H7 (cell line): ENCODE measurements around the gene METTL5. TPM values are rescaled to one million over a fixed set of nuclear protein-coding genes. Genes with fewer than 3 reads are reported as not detected.
"Not testable (repeated sequence)": the region's sequence is repeated elsewhere in the genome, so short reads cannot be mapped to it uniquely, and the experiment has no call there.

ENCODE experiments used
- DNase-seq: peaks from one replicate; pipeline ENCODE4 v3.0.0; 2012
- H3K27me3 ChIP-seq: 2 replicates; pipeline ENCODE4 v1.6.0; 2011; ENCODE audit warnings: mild to moderate bottlenecking, low read length; ENCODE audit not compliant: control insufficient read depth, insufficient read depth
- H3K36me3 ChIP-seq: replicated peaks from 2 replicates; pipeline ENCODE4 v1.5.1; 2011; ENCODE audit warnings: low read length; ENCODE audit not compliant: control insufficient read depth, insufficient read depth
- H3K4me3 ChIP-seq: 2 replicates; pipeline ENCODE4 v1.5.1; 2011; ENCODE audit warnings: low read depth, mild to moderate bottlenecking, control low read depth, low read length, moderate library complexity; ENCODE audit not compliant: insufficient read depth
- total RNA-seq: library from RNA; depleted of rRNA; stranded (reverse); fragments of >200 nt; shearing (Covaris generic); gene quantifications from 2 replicates; pipeline ENCODE4 v1.2.3, GENCODE V29; 2014

Gene METTL5
- total RNA-seq, 1 experiment from 2014 or later: 61.5 TPM

DNA sequence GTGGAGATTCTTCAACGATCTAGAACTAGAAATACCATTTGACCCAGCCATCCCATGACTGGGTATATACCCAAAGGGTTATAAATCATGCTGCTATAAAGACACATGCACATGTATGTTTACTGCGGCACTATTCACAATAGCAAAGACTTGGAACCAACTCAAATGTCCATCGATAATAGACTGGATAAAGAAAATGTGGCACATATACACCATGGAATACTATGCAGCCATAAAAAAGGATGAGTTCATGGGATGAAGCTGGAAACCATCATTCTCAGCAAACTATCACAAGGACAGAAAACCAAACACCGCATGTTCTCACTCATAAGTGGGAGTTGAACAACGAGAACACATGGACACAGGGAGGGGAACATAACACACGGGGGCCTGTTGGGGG is 7.3 kb downstream of the METTL5 start:
- not testable (repeated sequence) for H3K36me3 ChIP-seq, H3K4me3 ChIP-seq, H3K27me3 ChIP-seq, DNase-seq

DNA sequence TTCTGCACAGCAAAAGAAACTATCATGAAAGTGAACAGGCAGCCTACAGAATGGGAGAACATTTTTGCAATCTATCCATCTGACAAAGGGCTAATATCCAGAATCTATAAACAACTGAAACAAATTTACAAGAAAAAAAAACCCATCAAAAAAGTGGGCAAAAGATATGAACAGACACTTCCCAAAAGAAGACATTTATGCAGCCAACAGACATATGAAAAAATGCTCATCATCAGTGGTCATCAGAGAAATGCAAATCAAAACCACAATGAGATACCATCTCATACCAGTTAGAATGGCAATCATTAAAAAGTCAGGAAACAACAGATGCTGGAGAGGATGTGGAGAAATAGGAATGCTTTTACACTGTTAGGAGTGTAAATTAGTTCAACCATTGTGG is 7.7 kb downstream of the METTL5 start:
- H3K36me3 ChIP-seq, DNase-seq, H3K4me3 ChIP-seq, H3K27me3 ChIP-seq: not testable (repeated sequence)

DNA sequence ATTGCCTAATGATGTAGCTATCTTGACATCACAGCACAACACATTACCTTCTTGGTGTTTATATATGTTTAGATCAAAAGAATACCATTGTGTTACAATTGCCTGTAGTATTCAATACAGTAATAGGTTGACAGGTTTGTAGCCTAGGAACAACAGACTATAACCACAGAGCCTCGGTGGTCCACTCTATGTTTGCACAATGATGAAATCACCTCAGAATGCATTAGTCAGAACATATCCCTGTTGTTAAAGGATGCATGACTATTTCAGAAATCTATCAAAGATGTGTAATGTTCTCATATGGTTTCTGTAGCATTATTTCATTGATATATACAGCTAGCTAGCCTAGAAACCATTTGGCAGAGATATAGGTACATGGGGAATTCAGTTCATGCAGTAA is 8.9 kb downstream of the METTL5 start:
- Histone ChIP-seq H3K27me3 (no peaks in the 10 kb centered on the region), H3K4me3 (no peak overlapping the region), H3K36me3 (peaks cover 4% of the 10 kb centered on the region)
- DNase-seq: no peak

- no peak for DNase-seq
- Histone ChIP-seq H3K27me3 (no peaks in the 10 kb centered on the region), H3K4me3 (no peak overlapping the region), H3K36me3 (peaks cover 24% of the 10 kb centered on the region)
These were observed 16.5 kb downstream of the METTL5 start for GRCh38 chr2:169808221-169808620.

- H3K36me3 ChIP-seq: peaks cover 24% of the 10 kb centered on the region
These were observed 18.1 kb downstream of the METTL5 start for GRCh38 chr2:169806586-169806985.

DNA sequence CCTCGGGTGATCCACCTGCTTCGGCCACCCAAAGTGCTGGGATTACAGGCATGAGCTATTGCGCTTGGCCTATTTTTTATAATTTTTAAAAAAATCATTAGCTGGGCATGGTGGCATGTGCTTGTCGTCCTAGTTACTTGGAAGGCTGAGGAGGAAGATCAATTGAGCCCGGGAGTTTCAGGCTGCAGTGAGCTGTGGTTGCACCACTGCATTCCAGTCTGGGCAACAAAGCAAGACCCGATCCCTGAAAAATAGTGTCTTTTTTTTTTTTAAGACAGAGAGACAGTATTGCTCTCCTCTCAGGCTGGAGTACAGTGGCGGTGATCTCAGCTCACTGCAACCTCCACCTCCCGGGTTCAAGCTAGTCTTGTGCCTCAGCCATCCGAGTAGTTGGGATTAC is 21.2 kb downstream of the METTL5 start:
- H3K27me3 ChIP-seq: no peaks in the 10 kb centered on the region
- H3K36me3 ChIP-seq: peaks cover 21% of the 10 kb centered on the region
- no peak overlapping the region for H3K4me3 ChIP-seq
- DNase-seq: no peak

More at GRCh38 chr2:169806586-169806985, 18.1 kb downstream of the METTL5 start:
- Histone ChIP-seq H3K4me3 (no peak overlapping the region), H3K27me3 (no peaks in the 10 kb centered on the region)
- no peak for DNase-seq

- Histone ChIP-seq H3K36me3 (peaks cover 1% of the 10 kb centered on the region; the same call in 1 of the 2 replicates), H3K27me3 (no peaks in the 10 kb centered on the region), H3K4me3 (peak within 1 kb of the TSS; percentile 90)
- peak; percentile 97 for DNase-seq
These were observed 25.8 kb downstream of the METTL5 start, which contains the start of gene SSB for GRCh38 chr2:169798718-169799592. Gene SSB (plus strand): TSS chr2:169798871. CDS start chr2:169800961, 2,090 bp downstream.

DNA sequence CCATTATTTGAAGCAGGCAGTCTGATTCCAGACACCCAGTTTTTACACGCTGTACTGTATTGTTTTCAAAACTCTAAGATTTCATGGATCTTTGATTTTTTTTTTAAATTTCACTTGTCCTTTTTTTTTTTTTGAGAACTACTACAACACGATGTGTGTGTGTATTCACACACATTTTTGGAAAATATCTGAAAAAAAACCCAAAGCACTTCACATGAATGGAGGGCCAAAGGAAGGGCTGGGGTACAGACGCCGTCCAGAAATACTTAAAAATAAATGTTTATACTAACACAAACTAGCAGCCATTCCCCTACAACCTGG is 26.3 kb downstream of the METTL5 start:
- peaks cover 1% of the 10 kb centered on the region; the same call in 1 of the 2 replicates for H3K36me3 ChIP-seq
- no peaks in the 10 kb centered on the region for H3K27me3 ChIP-seq
- DNase-seq: no peak
- H3K4me3 ChIP-seq: peak overlapping the region; percentile 90

DNA sequence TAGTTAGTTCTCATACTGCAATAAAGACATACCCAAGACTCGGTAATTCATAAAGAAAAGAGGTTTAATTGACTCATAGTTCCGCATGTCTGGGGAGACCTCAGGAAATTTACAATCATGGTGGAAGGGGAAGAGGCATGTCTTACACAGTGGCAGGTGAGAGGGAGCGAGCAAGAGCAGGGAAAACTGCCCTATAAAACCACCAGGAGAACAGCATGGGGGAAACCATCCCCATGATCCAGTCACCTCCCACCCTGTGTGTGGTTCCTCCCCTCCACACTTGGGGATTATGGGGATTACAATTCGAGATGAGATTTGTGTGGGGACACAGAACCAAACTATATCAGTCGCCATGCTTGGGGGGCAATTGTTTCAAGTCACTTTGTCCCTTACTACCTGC is 27.1 kb downstream of the METTL5 start:
- no peaks in the 10 kb centered on the region for H3K27me3 ChIP-seq
- peak; percentile 28 for DNase-seq
- H3K4me3 ChIP-seq: no peak overlapping the region
- H3K36me3 ChIP-seq: peaks cover 1% of the 10 kb centered on the region; the same call in 1 of the 2 replicates

DNA sequence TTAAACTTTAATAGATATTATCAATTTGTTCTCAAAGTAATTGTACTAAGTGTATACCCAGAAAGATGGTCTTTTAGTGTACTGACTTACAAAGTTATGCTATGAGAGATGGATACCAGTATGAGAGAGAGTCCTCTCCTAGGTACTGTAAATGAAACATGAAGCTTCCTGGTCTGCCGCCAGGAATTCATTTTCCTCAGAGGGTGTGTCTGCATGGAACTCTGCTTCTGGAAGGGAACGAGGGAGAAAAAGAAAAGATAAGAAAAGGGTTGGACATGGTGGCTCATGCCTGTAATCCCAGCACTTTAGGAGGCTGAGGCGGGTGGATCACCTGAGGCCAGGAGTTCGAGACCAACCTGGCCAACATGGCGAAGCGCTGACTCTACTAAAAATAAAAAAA is 28.3 kb downstream of the METTL5 start:
- no peak for DNase-seq
- no peaks in the 10 kb centered on the region for H3K27me3 ChIP-seq
- no peak overlapping the region for H3K4me3 ChIP-seq
- peaks cover 1% of the 10 kb centered on the region; the same call in 1 of the 2 replicates for H3K36me3 ChIP-seq

GRCh38 chr2:169795181-169795580 is 29.5 kb downstream of the METTL5 start:
- no peak for DNase-seq
- no peaks in the 10 kb centered on the region for H3K27me3 ChIP-seq

GRCh38 chr2:169790581-169790980 is 34.1 kb downstream of the METTL5 start:
- no peak overlapping the region for H3K4me3 ChIP-seq
- H3K36me3 ChIP-seq: no peaks in the 10 kb centered on the region
- H3K27me3 ChIP-seq: no peaks in the 10 kb centered on the region
- DNase-seq: no peak

More at GRCh38 chr2:169795181-169795580, 29.5 kb downstream of the METTL5 start:
- Histone ChIP-seq H3K4me3 (no peak overlapping the region), H3K36me3 (no peaks in the 10 kb centered on the region)

GRCh38 chr2:169782513-169782912 is 42.2 kb downstream of the METTL5 start:
- no peaks in the 10 kb centered on the region for H3K36me3 ChIP-seq
- H3K4me3 ChIP-seq: no peak overlapping the region
- no peak for DNase-seq
- no peaks in the 10 kb centered on the region for H3K27me3 ChIP-seq

DNA sequence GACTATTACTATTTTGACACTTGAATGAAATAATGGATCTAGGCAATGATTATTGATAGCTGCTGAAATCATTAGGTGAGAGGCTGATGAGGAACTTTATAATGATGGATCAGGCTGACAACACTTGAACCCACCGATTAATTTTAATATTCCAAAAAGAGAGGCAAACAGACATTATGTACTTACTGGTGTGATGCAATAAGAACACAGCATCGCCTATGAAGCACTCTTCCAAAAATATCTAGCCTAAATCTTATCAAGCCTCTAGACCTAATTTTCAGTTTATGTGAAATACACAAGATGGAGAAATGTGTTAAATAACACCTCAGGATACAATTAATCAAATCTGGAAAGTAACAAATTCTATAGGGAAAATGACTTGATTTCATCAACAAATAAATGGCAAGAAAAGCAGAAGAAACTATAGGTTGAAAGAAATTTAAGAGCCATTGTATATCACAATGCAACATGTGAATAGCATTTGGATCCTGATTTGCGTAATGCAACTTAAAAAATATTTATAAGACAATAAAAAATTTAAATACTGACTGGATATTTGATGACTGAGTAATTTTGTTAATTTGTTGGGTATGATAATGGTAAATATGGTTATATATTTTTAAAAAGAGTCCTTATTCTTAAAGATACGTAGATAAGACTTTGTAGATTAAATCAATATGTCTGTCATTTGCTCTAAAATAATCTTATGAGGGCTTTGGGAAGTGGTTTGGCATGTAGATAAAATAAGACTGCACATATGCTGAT is 43.3 kb downstream of the METTL5 start:
- Histone ChIP-seq H3K4me3 (no peak overlapping the region), H3K36me3 (no peaks in the 10 kb centered on the region), H3K27me3 (no peaks in the 10 kb centered on the region)
- no peak for DNase-seq

- Histone ChIP-seq H3K36me3 (no peaks in the 10 kb centered on the region), H3K27me3 (no peaks in the 10 kb centered on the region), H3K4me3 (no peak overlapping the region)
- DNase-seq: no peak
These were observed 46.3 kb downstream of the METTL5 start for GRCh38 chr2:169778446-169778845.
